Neural progenitor cell (in vitro differentiated cells): ENCODE results near the gene PIK3R4.

ENCODE experiments used
- EZH2 ChIP-seq: fragments of 200-600 bp; sonication (generic); IDR thresholded peaks from 2 replicates; pipeline ENCODE4 v1.6.1; 2017; ENCODE audit warnings: antibody characterized with exemption, mild to moderate bottlenecking, moderate library complexity
- TF ChIP-seq, protein P1 (sequence below): fragments of 200-600 bp; sonication (generic); IDR thresholded peaks from 2 replicates; pipeline ENCODE4 v1.5.1; 2017; ENCODE audit warnings: antibody characterized with exemption, mild to moderate bottlenecking

- no peak for TF ChIP-seq EZH2
- TF ChIP-seq, protein P1, sequence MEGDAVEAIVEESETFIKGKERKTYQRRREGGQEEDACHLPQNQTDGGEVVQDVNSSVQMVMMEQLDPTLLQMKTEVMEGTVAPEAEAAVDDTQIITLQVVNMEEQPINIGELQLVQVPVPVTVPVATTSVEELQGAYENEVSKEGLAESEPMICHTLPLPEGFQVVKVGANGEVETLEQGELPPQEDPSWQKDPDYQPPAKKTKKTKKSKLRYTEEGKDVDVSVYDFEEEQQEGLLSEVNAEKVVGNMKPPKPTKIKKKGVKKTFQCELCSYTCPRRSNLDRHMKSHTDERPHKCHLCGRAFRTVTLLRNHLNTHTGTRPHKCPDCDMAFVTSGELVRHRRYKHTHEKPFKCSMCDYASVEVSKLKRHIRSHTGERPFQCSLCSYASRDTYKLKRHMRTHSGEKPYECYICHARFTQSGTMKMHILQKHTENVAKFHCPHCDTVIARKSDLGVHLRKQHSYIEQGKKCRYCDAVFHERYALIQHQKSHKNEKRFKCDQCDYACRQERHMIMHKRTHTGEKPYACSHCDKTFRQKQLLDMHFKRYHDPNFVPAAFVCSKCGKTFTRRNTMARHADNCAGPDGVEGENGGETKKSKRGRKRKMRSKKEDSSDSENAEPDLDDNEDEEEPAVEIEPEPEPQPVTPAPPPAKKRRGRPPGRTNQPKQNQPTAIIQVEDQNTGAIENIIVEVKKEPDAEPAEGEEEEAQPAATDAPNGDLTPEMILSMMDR: no peak
Measured at GRCh38 chr3:130712718-130713423, 33.8 kb downstream of the PIK3R4 start.
